H1 (cell line): ENCODE results near the gene CLIC1. TPM values are rescaled to one million over a fixed set of nuclear protein-coding genes. Genes with fewer than 3 reads are reported as not detected.

Experiments
- CTCF ChIA-PET: fragments of 300-600 bp; sonication (Branson Sonifier 250); formaldehyde crosslinking; loops from one replicate; lab custom pipeline; 2021; ENCODE audit not compliant: partially characterized antibody; lab: Charles Lee
- POLR2A ChIA-PET: fragments of 300-600 bp; sonication (Branson Sonifier 250); formaldehyde crosslinking; loops from one replicate; lab custom pipeline; 2021; ENCODE audit warnings: inconsistent platforms; ENCODE audit not compliant: partially characterized antibody; lab: Charles Lee
- DNase-seq, 2 experiments: peaks; one replicate each; pipeline versions ENCODE4 v3.0.0 to v3.0.0-alpha.2; 2010 to 2022; ENCODE audit warnings: low spot score in 2 of 2, low read depth in 1 of 2, mixed read lengths in 1 of 2
- FAIRE-seq: peaks from 2 replicates; lab custom pipeline; 2011; peaks lifted over from hg19 to GRCh38; lab: Jason Lieb, UNC
- H2AFZ ChIP-seq: 2 replicates; pipeline ENCODE4 v1.8.1; 2012; ENCODE audit warnings: low read length, inconsistent platforms
- H2AK5ac ChIP-seq: 2 replicates; pipeline ENCODE4 v1.6.1; 2013; ENCODE audit warnings: low read depth, low read length
- H2BK120ac ChIP-seq: replicated peaks from 2 replicates; pipeline ENCODE3; 2013; ENCODE audit warnings: low read depth, low read length, inconsistent platforms
- H2BK12ac ChIP-seq: 2 replicates; pipeline ENCODE4 v1.6.1; 2013; ENCODE audit warnings: low read depth, low read length
- H2BK15ac ChIP-seq: 2 replicates; pipeline ENCODE4 v1.6.1; 2013; ENCODE audit warnings: low read length
- H2BK20ac ChIP-seq: 2 replicates; pipeline ENCODE4 v1.6.1; 2013; ENCODE audit warnings: low read length
- H2BK5ac ChIP-seq: 2 replicates; pipeline ENCODE4 v1.6.1; 2013; ENCODE audit warnings: low read depth, low read length
- H3K14ac ChIP-seq: 2 replicates; pipeline ENCODE4 v1.6.1; 2013; ENCODE audit warnings: inconsistent platforms; ENCODE audit not compliant: insufficient read length
- H3K18ac ChIP-seq: 2 replicates; pipeline ENCODE4 v1.6.1; 2013; ENCODE audit warnings: low read length; ENCODE audit errors: extremely low read depth
- H3K23ac ChIP-seq: 2 replicates; pipeline ENCODE4 v1.6.1; 2013; ENCODE audit warnings: inconsistent platforms; ENCODE audit not compliant: insufficient read length
- H3K23me2 ChIP-seq: 2 replicates; pipeline ENCODE4 v1.6.1; 2013; ENCODE audit warnings: low read depth, low read length
- H3K27ac ChIP-seq: 2 replicates; pipeline ENCODE4 v1.6.1; 2011; ENCODE audit warnings: low read depth, low read length, inconsistent platforms
- H3K27me3 ChIP-seq, 4 experiments: replicated peaks in 1 of 4; 1 replicate in 1 of 4; 2 replicates in 3 of 4; pipeline versions ENCODE4 v1.6.1 to v1.8.1; 2011 to 2013; ENCODE audit warnings: low read length in 3 of 4, mild to moderate bottlenecking in 3 of 4, inconsistent platforms in 2 of 4, mixed read lengths in 2 of 4, moderate library complexity in 1 of 4; ENCODE audit not compliant: control insufficient read depth in 3 of 4, insufficient read depth in 3 of 4; ENCODE audit errors: extremely low read depth in 1 of 4
- H3K36me3 ChIP-seq, 4 experiments: 2 replicates each; pipeline versions ENCODE4 v1.6.1 to v1.8.1; 2011 to 2013; ENCODE audit warnings: mild to moderate bottlenecking in 4 of 4, low read length in 3 of 4, moderate library complexity in 2 of 4, control low read depth in 1 of 4, inconsistent platforms in 1 of 4; ENCODE audit not compliant: insufficient read depth in 4 of 4, control insufficient read depth in 2 of 4
- H3K4ac ChIP-seq: replicated peaks from 2 replicates; pipeline ENCODE3; 2013; ENCODE audit warnings: low read length, low read depth, mixed read lengths, inconsistent platforms; ENCODE audit not compliant: insufficient read length
- H3K4me1 ChIP-seq, 4 experiments: replicated peaks in 1 of 4; 1 replicate in 1 of 4; 2 replicates in 3 of 4; pipeline versions ENCODE4 v1.6.1 to v1.8.1; 2011 to 2013; ENCODE audit warnings: low read length in 3 of 4, inconsistent platforms in 2 of 4, mixed read lengths in 1 of 4; ENCODE audit not compliant: insufficient read depth in 4 of 4, control insufficient read depth in 3 of 4
- H3K4me2 ChIP-seq, 2 experiments: 2 replicates each; pipeline versions ENCODE4 v1.6.1 to v1.8.1; 2011 to 2013; ENCODE audit warnings: low read depth in 2 of 2, low read length in 2 of 2, control low read depth in 1 of 2, inconsistent platforms in 1 of 2, mild to moderate bottlenecking in 1 of 2; ENCODE audit not compliant: insufficient read depth in 1 of 2
- H3K4me3 ChIP-seq, 4 experiments: fragments of 200-600, 300-600 bp in 1 of 4; sonication (generic), shearing (Covaris generic), sonication (Bioruptor Twin) in 1 of 4; 2 replicates each; pipeline versions ENCODE4 v1.5.1 to v1.8.1; 2011 to 2016; ENCODE audit warnings: low read length in 4 of 4, low read depth in 3 of 4, control low read depth in 2 of 4, inconsistent platforms in 2 of 4, mild to moderate bottlenecking in 2 of 4, mixed read lengths in 1 of 4, moderate library complexity in 1 of 4; ENCODE audit not compliant: insufficient read depth in 2 of 4; ENCODE audit errors: extremely low read depth in 1 of 4
- H3K56ac ChIP-seq: replicated peaks from 2 replicates; pipeline ENCODE3; 2013; ENCODE audit warnings: low read depth, mild to moderate bottlenecking, mixed read lengths, low read length, inconsistent platforms; ENCODE audit not compliant: insufficient read length
- H3K79me1 ChIP-seq: 2 replicates; pipeline ENCODE4 v1.6.1; 2013; ENCODE audit warnings: low read depth, low read length, control low read depth
- H3K79me2 ChIP-seq, 2 experiments: 2 replicates each; pipeline versions ENCODE4 v1.6.1 to v1.8.1; 2012 to 2013; ENCODE audit warnings: low read length in 2 of 2, mild to moderate bottlenecking in 2 of 2, inconsistent platforms in 1 of 2; ENCODE audit not compliant: insufficient read depth in 2 of 2, control insufficient read depth in 1 of 2
- H3K9ac ChIP-seq, 4 experiments: replicated peaks in 1 of 4; 1 replicate in 1 of 4; 2 replicates in 3 of 4; pipeline versions ENCODE4 v1.6.1 to v1.8.1; 2011 to 2013; ENCODE audit warnings: low read depth in 3 of 4, low read length in 3 of 4, control low read depth in 2 of 4, mild to moderate bottlenecking in 2 of 4, moderate library complexity in 2 of 4, inconsistent platforms in 1 of 4; ENCODE audit errors: extremely low read depth in 1 of 4
- H3K9me3 ChIP-seq, 2 experiments: 2 replicates each; pipeline versions ENCODE4 v1.6.1 to v1.8.1; 2012 to 2013; ENCODE audit warnings: mild to moderate bottlenecking in 2 of 2, moderate library complexity in 2 of 2, control low read depth in 1 of 2, inconsistent platforms in 1 of 2, low read depth in 1 of 2, low read length in 1 of 2, mixed read lengths in 1 of 2; ENCODE audit not compliant: insufficient read depth in 2 of 2
- H4K20me1 ChIP-seq, 2 experiments: replicated peaks in 1 of 2; 2 replicates each; pipeline versions ENCODE3 to v1.8.1; 2011 to 2013; ENCODE audit warnings: inconsistent platforms in 2 of 2, low read length in 2 of 2, mild to moderate bottlenecking in 1 of 2; ENCODE audit not compliant: insufficient read depth in 2 of 2, control insufficient read depth in 1 of 2
- H4K5ac ChIP-seq: 2 replicates; pipeline ENCODE4 v1.6.1; 2013; ENCODE audit warnings: low read length, low read depth, mixed read lengths, inconsistent platforms; ENCODE audit not compliant: insufficient read length
- H4K8ac ChIP-seq: 2 replicates; pipeline ENCODE4 v1.8.0; 2013; ENCODE audit warnings: mild to moderate bottlenecking, moderate library complexity, low read length, inconsistent platforms; ENCODE audit not compliant: insufficient read depth; ENCODE audit errors: extremely low read depth
- H4K91ac ChIP-seq: replicated peaks from 2 replicates; pipeline ENCODE3; 2013; ENCODE audit warnings: low read length, mixed read lengths, inconsistent platforms; ENCODE audit not compliant: insufficient read length
- CHD2 ChIP-seq: IDR thresholded peaks from 2 replicates; pipeline ENCODE4 v1.6.1; 2012; ENCODE audit warnings: low read length, improper control_type of control experiment
- EP300 ChIP-seq, 2 experiments: IDR thresholded peaks; 1 replicate in 1 of 2; 2 replicates in 1 of 2; pipeline ENCODE4 v1.6.1; 2011 to 2012; ENCODE audit warnings: low read depth in 2 of 2, low read length in 2 of 2, mild to moderate bottlenecking in 2 of 2, borderline replicate concordance in 1 of 2, inconsistent platforms in 1 of 2, moderate library complexity in 1 of 2
- SP1 ChIP-seq: IDR thresholded peaks from 2 replicates; pipeline ENCODE4 v1.6.1; 2011; ENCODE audit warnings: low read depth, low read length
- WGBS, 2 experiments: shearing (Covaris generic) in 1 of 2; methylation state at CpG; one replicate each; pipeline versions ENCODE4 v1.1.6 to v1.1.7; 2013 to 2015; ENCODE audit warnings: low lambda C conversion rate in 2 of 2, mixed read lengths in 2 of 2, inconsistent platforms in 1 of 2, low coverage in 1 of 2, missing lambda C conversion rate in 1 of 2; ENCODE audit not compliant: insufficient replicate concordance in 2 of 2, insufficient coverage in 1 of 2, insufficient read length in 1 of 2; ENCODE audit errors: extremely low coverage in 1 of 2, missing lambda C conversion rate in 1 of 2; 5-methylcytosine and 5-hydroxymethylcytosine counted together
- polyA plus RNA-seq, 7 experiments: library from polyadenylated mRNA; depleted of rRNA in 3 of 7; stranded (reverse) in 5 of 7; unstranded in 2 of 7; fragments of >200 nt in 5 of 7; fragments of 200-250 nt in 2 of 7; gene quantifications; 1 replicate in 5 of 7; 2 replicates in 1 of 7; 4 replicates in 1 of 7; pipeline versions ENCODE4 v1.2.1 to v1.2.3, GENCODE V29; 2011 to 2013; ENCODE audit warnings: missing spikeins in 2 of 7, mixed read lengths in 2 of 7
- total RNA-seq: library from RNA; stranded (reverse); fragmentation: NEBNext Ultra II Directional; extraction: Animal tissue kit (Norgen Biotek cat#: 25700); gene quantifications from 2 replicates; pipeline ENCODE4 v1.2.1, GENCODE V29; 2021
- TF ChIP-seq, protein P1 (sequence below): IDR thresholded peaks from 2 replicates; pipeline ENCODE4 v1.6.1; 2011; ENCODE audit warnings: low read length, improper control_type of control experiment

The CLIC1 gene
- total and polyA plus RNA-seq, 2 of the 8 experiments (the other 6 are each of a cell fraction or from before 2014, with no cell fraction given), result 250 to 277 TPM

DNA sequence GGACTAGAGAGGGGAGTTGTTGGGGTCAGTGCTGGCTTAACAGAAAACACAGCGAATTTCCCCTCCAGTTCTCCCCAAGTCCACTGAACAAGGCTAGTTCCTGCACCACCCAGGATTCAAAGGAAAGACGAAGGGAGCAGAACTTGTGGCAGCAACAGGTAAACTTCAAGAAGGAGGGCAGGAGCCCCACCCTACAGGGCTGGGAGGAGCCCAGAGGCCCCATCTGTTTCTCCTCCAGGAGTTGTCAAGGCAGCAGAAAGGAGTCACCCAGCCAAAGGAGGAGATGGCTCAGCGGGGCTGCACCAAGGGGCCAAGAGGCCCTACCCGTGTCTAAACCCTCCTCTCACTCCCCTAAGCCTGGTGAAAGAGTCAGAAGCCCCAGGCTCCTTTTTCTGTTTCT is 27.9 kb upstream of the CLIC1 start:
- Histone ChIP-seq H4K5ac (no peak overlapping the region), H3K9ac (no peak overlapping the region), H4K20me1 (no peaks in the 10 kb centered on the region), H2BK5ac (no peak overlapping the region), H4K8ac (no peak overlapping the region), H2AK5ac (no peak overlapping the region), H2BK120ac (no peak overlapping the region), H2BK20ac (no peak overlapping the region), H3K23ac (no peak overlapping the region), H3K4ac (no peak overlapping the region), H3K27ac (no peak overlapping the region), H3K23me2 (peaks cover 3% of the 10 kb centered on the region; the same call in 1 of the 2 replicates), H3K9me3 (no peaks in the 10 kb centered on the region), H3K4me1 (peaks cover 0 to 11% (median under 1%) of the 10 kb centered on the region in 4 experiments; a peak in 4 of 7 replicates), H3K79me1 (no peaks in the 10 kb centered on the region), H3K4me2 (no peak overlapping the region), H3K79me2 (no peaks in the 10 kb centered on the region), H2BK12ac (no peak overlapping the region), H2AFZ (no peak overlapping the region), H3K4me3 (no peak overlapping the region), H3K14ac (no peak overlapping the region), H4K91ac (no peak overlapping the region), H3K27me3 (no peaks in the 10 kb centered on the region), H3K18ac (no peak overlapping the region), H2BK15ac (no peak overlapping the region), H3K36me3 (peaks cover 0 to 16% (median 1%) of the 10 kb centered on the region in 4 experiments; a peak in 3 of 8 replicates), H3K56ac (no peak overlapping the region)
- DNase-seq (no peak), FAIRE-seq (no peak)
- ChIA-PET POLR2A (interaction anchor here (0.6 to 1.6 kb wide), 8 partner anchors 11 to 103 kb away, joined by 3 to 12 read pairs (median 4); partner anchors contain the start of genes C6orf47, DDAH2 and MSH5), CTCF (interaction anchor here (0.5 to 1.6 kb wide), 8 partner anchors 9 to 134 kb away, joined by 3 to 5 read pairs (median 3); partner anchors contain the start of genes CLIC1 and VWA7)
- 98% methylated on average over 4 of the region's 4 CpGs; no CpG with 5 or more reads in 1 of the 2 experiments for WGBS, 2 experiments
- TF ChIP-seq SP1 (no peak), EP300 (IDR thresholded peaks at IDR 0.05; ENCODE audit: borderline replicate concordance in 1 of 2, low read depth in 2 of 2, low read length in 2 of 2) (no peak), CHD2 (no peak)
- TF ChIP-seq, protein P1, sequence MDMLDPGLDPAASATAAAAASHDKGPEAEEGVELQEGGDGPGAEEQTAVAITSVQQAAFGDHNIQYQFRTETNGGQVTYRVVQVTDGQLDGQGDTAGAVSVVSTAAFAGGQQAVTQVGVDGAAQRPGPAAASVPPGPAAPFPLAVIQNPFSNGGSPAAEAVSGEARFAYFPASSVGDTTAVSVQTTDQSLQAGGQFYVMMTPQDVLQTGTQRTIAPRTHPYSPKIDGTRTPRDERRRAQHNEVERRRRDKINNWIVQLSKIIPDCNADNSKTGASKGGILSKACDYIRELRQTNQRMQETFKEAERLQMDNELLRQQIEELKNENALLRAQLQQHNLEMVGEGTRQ, result no peak
